ENCODE data around the gene CYP27B1. TPM values are rescaled to one million over a fixed set of nuclear protein-coding genes. Genes with fewer than 3 reads are reported as not detected.

Gene CYP27B1
- total RNA-seq, 1 experiment from 2014 or later, result 11.6 TPM

- no peak for TF ChIP-seq POLR2AphosphoS5 (IDR thresholded peaks at IDR 0.05; ENCODE audit: low read depth, low read length)
- TF ChIP-seq ZBTB33 (IDR thresholded peaks at IDR 0.05; ENCODE audit: extremely low read depth, insufficient replicate concordance, low read length), result no peak
- no peak for TF ChIP-seq JUND (IDR thresholded peaks at IDR 0.05)
- Histone ChIP-seq H2AFZ (ENCODE audit: low read depth, low read length, poor library complexity, severe bottlenecking) (no peak overlapping the region), H3K36me3 (ENCODE audit: control insufficient read depth in 1 of 2, insufficient read depth in 2 of 2, low read length in 2 of 2) (peaks cover 27 to 30% of the 10 kb centered on the region in 2 experiments; a peak in 3 of 4 replicates), H3K27ac (ENCODE audit: low read depth, low read length) (no peak overlapping the region), H3K4me1 (ENCODE audit: control insufficient read depth in 1 of 2, insufficient read depth in 2 of 2, low read length in 2 of 2) (peaks cover 0 to 8% of the 10 kb centered on the region in 2 experiments; a peak in 2 of 4 replicates), H3K4me2 (ENCODE audit: low read length) (no peak overlapping the region), H3K9me2 (ENCODE audit: insufficient read depth) (no peaks in the 10 kb centered on the region), H4K20me1 (ENCODE audit: insufficient read depth) (no peaks in the 10 kb centered on the region), H3K9ac (ENCODE audit: low read length) (no peak overlapping the region), H3K4me3 (replicated peaks in 1 of 2; ENCODE audit: low read depth in 1 of 2, low read length in 2 of 2) (no peak overlapping the region), H3K27me3 (ENCODE audit: insufficient read depth, low read length) (no peaks in the 10 kb centered on the region), H3K79me2 (ENCODE audit: insufficient read depth, low read length) (peaks cover 10% of the 10 kb centered on the region), H3K9me3 (ENCODE audit: control insufficient read depth in 1 of 2, insufficient read depth in 1 of 2, low read depth in 1 of 2, low read length in 2 of 2) (no peaks in the 10 kb centered on the region)
- ChIA-PET RAD21 (ENCODE audit: low non-redundant PET in 1 of 2, low total read pairs in 2 of 2, uncharacterized antibody in 2 of 2, unreplicated experiment in 2 of 2) (no interaction called here), POLR2A (interaction anchor here (1.1 kb wide), 1 partner anchor 9 kb away, joined by 3 read pairs; no protein-coding TSS in a partner anchor), CTCF (interaction anchor here (1.0 kb wide), 1 partner anchor 14 kb away, joined by 3 read pairs; no protein-coding TSS in a partner anchor)
- intact Hi-C loops (cut with micrococcal nuclease), result no loop called here
- DNase-seq (ENCODE audit: low read depth, low spot score) (no peak), ATAC-seq (no peak)
- no TSS peak for BruUV-seq (replicated peaks)
Measured at GRCh38 chr12:57796996-57797395, 30.1 kb upstream of the CYP27B1 start.

- ChIA-PET CTCF (no interaction called here), POLR2A (no interaction called here), RAD21 (ENCODE audit: low non-redundant PET in 1 of 2, low total read pairs in 2 of 2, uncharacterized antibody in 2 of 2, unreplicated experiment in 2 of 2) (no interaction called here)
- Histone ChIP-seq H3K4me3 (replicated peaks in 1 of 2; ENCODE audit: low read depth in 1 of 2, low read length in 2 of 2) (no peak overlapping the region), H2AFZ (ENCODE audit: low read depth, low read length, poor library complexity, severe bottlenecking) (no peak overlapping the region), H3K79me2 (ENCODE audit: insufficient read depth, low read length) (peaks cover 13% of the 10 kb centered on the region), H3K9me2 (ENCODE audit: insufficient read depth) (no peaks in the 10 kb centered on the region), H3K36me3 (ENCODE audit: control insufficient read depth in 1 of 2, insufficient read depth in 2 of 2, low read length in 2 of 2) (peaks cover 37 to 38% of the 10 kb centered on the region in 2 experiments; a peak in 3 of 4 replicates), H3K4me2 (ENCODE audit: low read length) (no peak overlapping the region), H3K4me1 (ENCODE audit: control insufficient read depth in 1 of 2, insufficient read depth in 2 of 2, low read length in 2 of 2) (peaks cover 0 to 8% of the 10 kb centered on the region in 2 experiments; a peak in 2 of 4 replicates), H3K27ac (ENCODE audit: low read depth, low read length) (no peak overlapping the region), H4K20me1 (ENCODE audit: insufficient read depth) (no peaks in the 10 kb centered on the region), H3K9me3 (ENCODE audit: control insufficient read depth in 1 of 2, insufficient read depth in 1 of 2, low read depth in 1 of 2, low read length in 2 of 2) (no peaks in the 10 kb centered on the region), H3K27me3 (ENCODE audit: insufficient read depth, low read length) (no peaks in the 10 kb centered on the region), H3K9ac (ENCODE audit: low read length) (no peak overlapping the region)
- BruUV-seq (replicated peaks), result no TSS peak
- ATAC-seq (no peak), DNase-seq (ENCODE audit: low read depth, low spot score) (no peak)
- intact Hi-C loops (cut with micrococcal nuclease), result no loop called here
- no peak for TF ChIP-seq ZFX (IDR thresholded peaks at IDR 0.05)
- TF ChIP-seq CTCF (IDR thresholded peaks at IDR 0.05 in 2 of 3, conservative IDR thresholded peaks at IDR 0.05 in 1 of 3; ENCODE audit: borderline replicate concordance in 1 of 3, insufficient read depth in 1 of 3, low read depth in 2 of 3, low read length in 2 of 3), result no peak
- no peak for TF ChIP-seq CBX3 (IDR thresholded peaks at IDR 0.05; ENCODE audit: low read depth)
- no peak for TF ChIP-seq POLR2AphosphoS5 (IDR thresholded peaks at IDR 0.05; ENCODE audit: low read depth, low read length)
- TF ChIP-seq EGR1 (IDR thresholded peaks at IDR 0.05; ENCODE audit: low read depth), result no peak
- no peak for TF ChIP-seq ZBTB33 (IDR thresholded peaks at IDR 0.05; ENCODE audit: extremely low read depth, insufficient replicate concordance, low read length)
- no peak for TF ChIP-seq ELF1 (IDR thresholded peaks at IDR 0.05; ENCODE audit: borderline replicate concordance, low read depth)
Measured at GRCh38 chr12:57795354-57795753, 28.5 kb upstream of the CYP27B1 start.

Measured in HCT116 (cell line).